K562 (cell line): ENCODE measurements around the gene CD84. TPM values are rescaled to one million over a fixed set of nuclear protein-coding genes. Genes with fewer than 3 reads are reported as not detected.

ENCODE experiments used
- ATAC-seq: fragments of 200-7000 bp; cut with Tn5 transposase; 3 replicates; pipeline ENCODE4 v1.9.1; 2020; ENCODE audit warnings: moderate library complexity
- BruUV-seq: library from RNA; stranded (reverse); fragments of 400-500 nt; replicated peaks from 2 replicates; lab custom pipeline; 2021; lab: Mats Ljungman, UMichigan
- CTCF ChIA-PET: fragments of 300-600 bp; formaldehyde crosslinking; extraction: SDS; loops from one replicate; lab custom pipeline; 2021; ENCODE audit warnings: low intra/inter-chr PET ratio; lab: Yijun Ruan, JAX
- POLR2A ChIA-PET: fragments of 300-600, 350-650 bp; sonication (Branson Sonifier 250); formaldehyde crosslinking; extraction: SDS; loops from one replicate; lab custom pipeline; 2021; ENCODE audit warnings: antibody characterized with exemption, inconsistent platforms; lab: Yijun Ruan, JAX
- DNase-seq, 4 experiments: peaks; one replicate each; pipeline versions ENCODE4 v3.0.0 to v3.0.0-alpha.2; 2011 to 2018; ENCODE audit warnings: low spot score in 3 of 4, mixed read lengths in 3 of 4; ENCODE audit errors: extremely low read depth in 1 of 4
- FAIRE-seq: peaks from 2 replicates; lab custom pipeline; 2011; peaks lifted over from hg19 to GRCh38; lab: Jason Lieb, UNC
- H2AFZ ChIP-seq: 2 replicates; pipeline ENCODE4 v1.6.0; 2011; ENCODE audit warnings: low read depth, low read length, control low read depth, inconsistent platforms
- H3K27ac ChIP-seq: fragments of 200-600 bp; 3 replicates; pipeline ENCODE4 v1.8.0; 2011; ENCODE audit warnings: low read depth, mild to moderate bottlenecking, control low read depth, inconsistent platforms, low read length, moderate library complexity, mixed read lengths; ENCODE audit errors: extremely low read depth
- H3K27me3 ChIP-seq, 2 experiments: fragments of 300-600 bp in 1 of 2; 2 replicates in 1 of 2; 3 replicates in 1 of 2; pipeline versions ENCODE4 v1.6.0 to v1.8.0; 2011; ENCODE audit warnings: inconsistent platforms in 2 of 2, low read length in 2 of 2, mild to moderate bottlenecking in 1 of 2, mixed read lengths in 1 of 2, moderate library complexity in 1 of 2; ENCODE audit not compliant: control insufficient read depth in 2 of 2, insufficient read depth in 2 of 2
- H3K36me3 ChIP-seq: fragments of 300-600 bp; 3 replicates; pipeline ENCODE4 v1.8.0; 2011; ENCODE audit warnings: mild to moderate bottlenecking, low read length, inconsistent platforms; ENCODE audit not compliant: control insufficient read depth, insufficient read depth
- H3K4me1 ChIP-seq, 2 experiments: fragments of 200-600 bp in 1 of 2; replicated peaks in 1 of 2; 2 replicates in 1 of 2; 3 replicates in 1 of 2; pipeline versions ENCODE4 v1.5.1 to v1.8.0; 2011; ENCODE audit warnings: inconsistent platforms in 2 of 2, low read length in 2 of 2, mild to moderate bottlenecking in 1 of 2, mixed read lengths in 1 of 2, moderate library complexity in 1 of 2; ENCODE audit not compliant: control insufficient read depth in 2 of 2, insufficient read depth in 2 of 2
- H3K4me2 ChIP-seq: 2 replicates; pipeline ENCODE4 v1.6.1; 2011; ENCODE audit warnings: low read length, control low read depth, inconsistent platforms, mixed read lengths; ENCODE audit not compliant: insufficient read depth
- H3K4me3 ChIP-seq: fragments of 200-600 bp; sonication (generic), shearing (Covaris generic); 2 replicates; pipeline ENCODE4 v1.5.1; 2016; ENCODE audit warnings: control low read depth, inconsistent platforms
- H3K79me2 ChIP-seq: fragments of 200-600 bp; 3 replicates; pipeline ENCODE4 v1.8.0; 2011; ENCODE audit warnings: low read length, inconsistent platforms; ENCODE audit not compliant: control insufficient read depth, insufficient read depth
- H3K9ac ChIP-seq, 2 experiments: 2 replicates each; pipeline versions ENCODE4 v1.6.0 to v1.6.1; 2011; ENCODE audit warnings: low read depth in 2 of 2, low read length in 2 of 2, control low read depth in 1 of 2, inconsistent platforms in 1 of 2, mild to moderate bottlenecking in 1 of 2, mixed read lengths in 1 of 2; ENCODE audit not compliant: insufficient read depth in 1 of 2
- H3K9me1 ChIP-seq: one replicate; pipeline ENCODE4 v1.6.0; 2011; ENCODE audit warnings: inconsistent platforms, mild to moderate bottlenecking, low read length, moderate library complexity; ENCODE audit not compliant: control insufficient read depth, insufficient read depth
- H3K9me3 ChIP-seq: replicated peaks from 2 replicates; pipeline ENCODE4 v1.5.1; 2011; ENCODE audit warnings: low read depth, low read length, inconsistent platforms; ENCODE audit not compliant: control insufficient read depth, insufficient read depth
- H4K20me1 ChIP-seq: replicated peaks from 2 replicates; pipeline ENCODE4 v1.6.1; 2011; ENCODE audit warnings: low read length, inconsistent platforms, mixed read lengths; ENCODE audit not compliant: control insufficient read depth, insufficient read depth
- CBX1 ChIP-seq: sonication (generic); IDR thresholded peaks from 2 replicates; pipeline ENCODE4 v1.6.1; 2016; ENCODE audit warnings: antibody characterized with exemption, low read depth, mild to moderate bottlenecking
- CBX3 ChIP-seq, 2 experiments: IDR thresholded peaks; 1 replicate in 1 of 2; 2 replicates in 1 of 2; pipeline ENCODE4 v1.6.1; 2012; ENCODE audit warnings: inconsistent platforms in 2 of 2, low read length in 2 of 2, borderline replicate concordance in 1 of 2, control low read depth in 1 of 2
- CC2D1A ChIP-seq: fragments of 450-650 bp; IDR thresholded peaks from 2 replicates; pipeline ENCODE4 v1.6.1; 2017; ENCODE audit warnings: mild to moderate bottlenecking
- EHMT2 ChIP-seq: fragments of 450-650 bp; IDR thresholded peaks from 2 replicates; pipeline ENCODE4 v1.6.1; 2018; ENCODE audit warnings: antibody characterized with exemption
- GABPA ChIP-seq: fragments of 200-800 bp; sonication (Bioruptor generic); conservative IDR thresholded peaks from 2 replicates; pipeline ENCODE4 v1.6.1; 2016; ENCODE audit warnings: low read depth, missing genetic modification characterization, missing compliant biosample characterization
- HLTF ChIP-seq: fragments of 450-650 bp; IDR thresholded peaks from 2 replicates; pipeline ENCODE4 v1.6.1; 2016
- HMG20B ChIP-seq: fragments of 250-450 bp; sonication (Bioruptor Pico); IDR thresholded peaks from 2 replicates; pipeline ENCODE4 v1.5.0; 2021; ENCODE audit warnings: mild to moderate bottlenecking
- ILK ChIP-seq: fragments of 450-650 bp; IDR thresholded peaks from 2 replicates; pipeline ENCODE4 v1.6.1; 2016; ENCODE audit warnings: missing genetic modification characterization, low read depth, mild to moderate bottlenecking, missing compliant biosample characterization, moderate library complexity, borderline replicate concordance
- MCM3 ChIP-seq: fragments of 450-650 bp; IDR thresholded peaks from 2 replicates; pipeline ENCODE4 v1.6.1; 2016
- NRF1 ChIP-seq, 2 experiments: fragments of 450-650 bp; IDR thresholded peaks in 1 of 2; conservative IDR thresholded peaks in 1 of 2; 2 replicates each; pipeline ENCODE4 v1.6.1; 2014; ENCODE audit warnings: mild to moderate bottlenecking in 2 of 2
- PHB2 ChIP-seq: fragments of 450-650 bp; IDR thresholded peaks from 2 replicates; pipeline ENCODE4 v1.6.1; 2017; ENCODE audit warnings: low read depth
- RAD21 ChIP-seq, 2 experiments: fragments of 250-450 bp in 1 of 2; fragments of 450-650 bp in 1 of 2; sonication (Bioruptor Pico) in 1 of 2; formaldehyde crosslinking in 1 of 2; IDR thresholded peaks in 1 of 2; conservative IDR thresholded peaks in 1 of 2; 2 replicates each; pipeline versions ENCODE4 v1.4.0 to v1.8.0; 2020 to 2022; ENCODE audit warnings: mild to moderate bottlenecking in 2 of 2, moderate library complexity in 1 of 2
- SMAD3 ChIP-seq: fragments of 450-650 bp; formaldehyde crosslinking; conservative IDR thresholded peaks from 2 replicates; pipeline ENCODE4 v1.4.0; 2020; ENCODE audit warnings: mild to moderate bottlenecking
- TRIM28 ChIP-seq: fragments of 450-650 bp; IDR thresholded peaks from 2 replicates; pipeline ENCODE4 v1.6.1; 2017
- ZNF23 ChIP-seq: fragments of 250-450 bp; sonication (Bioruptor Pico); IDR thresholded peaks from 2 replicates; pipeline ENCODE4 v1.4.0; 2020; ENCODE audit warnings: mild to moderate bottlenecking
- ZNF239 ChIP-seq: fragments of 250-450 bp; sonication (Bioruptor Pico); IDR thresholded peaks from 2 replicates; pipeline ENCODE4 v1.4.0; 2020; ENCODE audit warnings: mild to moderate bottlenecking
- ZNF324 ChIP-seq: fragments of 250-450 bp; sonication (Bioruptor Pico); IDR thresholded peaks from 2 replicates; pipeline ENCODE4 v1.4.0; 2020; ENCODE audit warnings: mild to moderate bottlenecking
- WGBS: fragments of 100-300 bp; shearing (Covaris generic); methylation state at CpG from one replicate; pipeline ENCODE4 v1.1.6; 2016; ENCODE audit warnings: low coverage, mixed read lengths; ENCODE audit not compliant: insufficient coverage; ENCODE audit errors: missing lambda C conversion rate; 5-methylcytosine and 5-hydroxymethylcytosine counted together
- in situ Hi-C: fragments of 300-500 bp; cut with MboI; formaldehyde crosslinking; loops from 4 replicates; pipeline ENCODE4 v1.15.0; 2018; ENCODE audit warnings: inconsistent platforms, mixed read lengths
- intact Hi-C: fragments of 100-400 bp; cut with micrococcal nuclease; formaldehyde crosslinking; loops from 2 replicates; pipeline ENCODE4 v1.14.2; 2022
- polyA plus RNA-seq, 8 experiments: library from polyadenylated mRNA; depleted of rRNA in 4 of 8; stranded (reverse) in 5 of 8; unstranded in 3 of 8; fragments of >200 nt; fragmentation: Nextera tagmentation in 2 of 8; fragmentation: Illumina TruSeq in 1 of 8; extraction: Ambion mirVana in 2 of 8; extraction: Trizol in 1 of 8; gene quantifications; 2 replicates each; pipeline versions ENCODE4 v1.2.1 to v1.2.3, GENCODE V29; 2011 to 2014; ENCODE audit warnings: inconsistent platforms in 1 of 8, missing spikeins in 1 of 8
- total RNA-seq, 7 experiments: library from RNA; depleted of rRNA in 6 of 7; stranded (reverse); fragments of >200 nt in 6 of 7; fragmentation: Illumina TruSeq in 2 of 7; extraction: Trizol in 2 of 7; gene quantifications; 2 replicates each; pipeline versions ENCODE4 v1.2.1 to v1.2.3, GENCODE V29; 2011 to 2021; ENCODE audit warnings: low replicate concordance in 1 of 7
- TF ChIP-seq, protein P1 (sequence below): fragments of 250-450 bp; sonication (Bioruptor Pico); IDR thresholded peaks from 2 replicates; pipeline ENCODE4 v1.5.1; 2021; ENCODE audit warnings: mild to moderate bottlenecking
- TF ChIP-seq, protein P2 (sequence below): fragments of 450-650 bp; formaldehyde crosslinking; IDR thresholded peaks from 2 replicates; pipeline ENCODE4 v1.4.0; 2020; ENCODE audit warnings: mild to moderate bottlenecking, moderate library complexity
- TF ChIP-seq, protein P3 (sequence below): fragments of 450-650 bp; conservative IDR thresholded peaks from 2 replicates; pipeline ENCODE4 v1.6.1; 2016; ENCODE audit warnings: missing genetic modification characterization, low read depth, mild to moderate bottlenecking, missing compliant biosample characterization, moderate library complexity

Gene CD84
- total and polyA plus RNA-seq, 9 of the 15 experiments (the other 6 are each of a cell fraction or from before 2014, with no cell fraction given): 0.82 to 6.8 (median 2.0) TPM

DNA sequence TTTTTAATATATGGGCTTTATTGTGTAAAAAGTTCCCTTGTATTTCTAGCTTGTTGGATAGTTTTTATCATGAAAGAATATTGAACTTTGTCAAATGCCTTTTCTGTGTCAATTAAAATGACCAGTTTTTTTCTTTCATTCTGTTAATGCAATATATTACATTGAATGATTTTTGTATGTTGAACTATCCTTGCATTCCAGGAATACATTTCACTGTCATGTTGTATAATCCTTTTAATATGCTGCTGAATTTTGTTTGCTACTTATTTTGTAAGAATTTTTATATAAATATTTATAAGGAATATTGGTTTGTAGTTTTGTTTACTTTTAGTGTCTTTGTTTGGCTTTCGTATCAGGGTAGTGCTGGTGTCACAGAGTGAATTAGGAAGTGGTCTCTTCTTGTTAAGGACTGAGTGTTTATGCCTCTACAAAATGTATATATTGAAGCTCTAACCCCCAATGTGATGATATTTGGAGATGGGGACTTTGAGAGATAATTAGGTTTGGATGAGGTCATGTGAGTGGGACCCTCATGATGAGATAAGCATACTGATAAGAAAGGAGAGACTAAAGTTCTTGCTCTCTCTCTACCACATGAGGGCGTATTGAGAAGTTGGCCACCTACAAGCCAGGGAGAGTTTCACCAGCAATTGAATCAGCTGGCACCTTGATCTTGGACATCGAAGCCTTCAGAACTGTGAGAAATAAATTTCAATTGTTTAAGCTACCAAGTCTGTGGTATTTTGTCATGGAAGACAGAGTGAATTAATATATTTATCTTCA, 44.3 kb downstream of the CD84 start:
- in situ Hi-C loops: no loop called here
- ChIA-PET CTCF (no interaction called here), POLR2A (interaction anchor here (0.8 kb wide), 1 partner anchor 20 kb away, joined by 4 read pairs; no protein-coding TSS in a partner anchor)
- no peak for ATAC-seq
- FAIRE-seq: no peak
- no peak overlapping the region for H3K4me3 ChIP-seq
- H3K27ac ChIP-seq: no peak overlapping the region
- WGBS: 96% methylated on average over 3 of the region's 3 CpGs
- peaks cover 12 to 18% of the 10 kb centered on the region in 2 experiments for H3K4me1 ChIP-seq
- H3K27me3 ChIP-seq: no peaks in the 10 kb centered on the region
- H3K36me3 ChIP-seq: no peaks in the 10 kb centered on the region; the same call in 2 of the 3 replicates
- H3K9ac ChIP-seq: no peak overlapping the region
- no peaks in the 10 kb centered on the region for H3K79me2 ChIP-seq
- BruUV-seq: no TSS peak
- no peak overlapping the region for H3K4me2 ChIP-seq
- H2AFZ ChIP-seq: no peak overlapping the region
- H3K9me1 ChIP-seq: no peaks in the 10 kb centered on the region
- H3K9me3 ChIP-seq: peaks cover 38% of the 10 kb centered on the region
- peak in 2 of 4 experiments; percentile 27 to 35 for DNase-seq
- no peaks in the 10 kb centered on the region for H4K20me1 ChIP-seq
- intact Hi-C loops: no loop called here
- TF ChIP-seq CBX3 (IDR thresholded peaks at IDR 0.05; ENCODE audit: borderline replicate concordance in 1 of 2, low read length in 2 of 2): peak in 1 of 2 experiments; percentile 94; a peak in 2 of 3 replicates
- no peak for TF ChIP-seq ZNF23
- no peak for TF ChIP-seq NRF1 (conservative IDR thresholded peaks at IDR 0.05 in 1 of 2, IDR thresholded peaks at IDR 0.05 in 1 of 2)
- TF ChIP-seq, protein P1, sequence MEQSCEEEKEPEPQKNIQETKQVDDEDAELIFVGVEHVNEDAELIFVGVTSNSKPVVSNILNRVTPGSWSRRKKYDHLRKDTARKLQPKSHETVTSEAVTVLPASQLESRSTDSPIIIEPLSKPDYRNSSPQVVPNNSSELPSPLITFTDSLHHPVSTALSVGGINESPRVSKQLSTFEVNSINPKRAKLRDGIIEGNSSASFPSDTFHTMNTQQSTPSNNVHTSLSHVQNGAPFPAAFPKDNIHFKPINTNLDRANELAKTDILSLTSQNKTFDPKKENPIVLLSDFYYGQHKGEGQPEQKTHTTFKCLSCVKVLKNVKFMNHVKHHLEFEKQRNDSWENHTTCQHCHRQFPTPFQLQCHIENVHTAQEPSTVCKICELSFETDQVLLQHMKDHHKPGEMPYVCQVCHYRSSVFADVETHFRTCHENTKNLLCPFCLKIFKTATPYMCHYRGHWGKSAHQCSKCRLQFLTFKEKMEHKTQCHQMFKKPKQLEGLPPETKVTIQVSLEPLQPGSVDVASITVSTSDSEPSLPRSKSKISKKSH (CRISPR knock-in tag): 0 out of 2 replicates have a peak, but pooled peaks have one; percentile 49
- TF ChIP-seq CC2D1A: 0 out of 2 replicates have a peak, but pooled peaks have one; percentile 14
- TF ChIP-seq, protein P2, sequence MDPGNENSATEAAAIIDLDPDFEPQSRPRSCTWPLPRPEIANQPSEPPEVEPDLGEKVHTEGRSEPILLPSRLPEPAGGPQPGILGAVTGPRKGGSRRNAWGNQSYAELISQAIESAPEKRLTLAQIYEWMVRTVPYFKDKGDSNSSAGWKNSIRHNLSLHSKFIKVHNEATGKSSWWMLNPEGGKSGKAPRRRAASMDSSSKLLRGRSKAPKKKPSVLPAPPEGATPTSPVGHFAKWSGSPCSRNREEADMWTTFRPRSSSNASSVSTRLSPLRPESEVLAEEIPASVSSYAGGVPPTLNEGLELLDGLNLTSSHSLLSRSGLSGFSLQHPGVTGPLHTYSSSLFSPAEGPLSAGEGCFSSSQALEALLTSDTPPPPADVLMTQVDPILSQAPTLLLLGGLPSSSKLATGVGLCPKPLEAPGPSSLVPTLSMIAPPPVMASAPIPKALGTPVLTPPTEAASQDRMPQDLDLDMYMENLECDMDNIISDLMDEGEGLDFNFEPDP (CRISPR knock-in tag): no peak
- TF ChIP-seq SMAD3 (CRISPR knock-in tag): no peak
- no peak for TF ChIP-seq HMG20B (CRISPR knock-in tag)
- peak; percentile 76; the same call in 1 of the 2 replicates for TF ChIP-seq TRIM28
- TF ChIP-seq ZNF324 (CRISPR knock-in tag): peak; percentile 100
- TF ChIP-seq PHB2: no peak
- TF ChIP-seq, protein P3, sequence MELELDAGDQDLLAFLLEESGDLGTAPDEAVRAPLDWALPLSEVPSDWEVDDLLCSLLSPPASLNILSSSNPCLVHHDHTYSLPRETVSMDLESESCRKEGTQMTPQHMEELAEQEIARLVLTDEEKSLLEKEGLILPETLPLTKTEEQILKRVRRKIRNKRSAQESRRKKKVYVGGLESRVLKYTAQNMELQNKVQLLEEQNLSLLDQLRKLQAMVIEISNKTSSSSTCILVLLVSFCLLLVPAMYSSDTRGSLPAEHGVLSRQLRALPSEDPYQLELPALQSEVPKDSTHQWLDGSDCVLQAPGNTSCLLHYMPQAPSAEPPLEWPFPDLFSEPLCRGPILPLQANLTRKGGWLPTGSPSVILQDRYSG (tag): no peak
- TF ChIP-seq GABPA (tag): no peak
- TF ChIP-seq EHMT2: 0 out of 2 replicates have a peak, but pooled peaks have one; percentile 10
- no peak for TF ChIP-seq MCM3
- TF ChIP-seq HLTF: no peak
- no peak for TF ChIP-seq ZNF239 (CRISPR knock-in tag)
- TF ChIP-seq ILK: no peak
- TF ChIP-seq RAD21 (CRISPR knock-in tag; conservative IDR thresholded peaks at IDR 0.05 in 1 of 2, IDR thresholded peaks at IDR 0.05 in 1 of 2): peak in 1 of 2 experiments; percentile 35; a peak in 2 of 4 replicates
- peak; percentile 58; the same call in 1 of the 2 replicates for TF ChIP-seq CBX1
